ENCODE results near the gene SIX6.

- TF ChIP-seq, protein P1, sequence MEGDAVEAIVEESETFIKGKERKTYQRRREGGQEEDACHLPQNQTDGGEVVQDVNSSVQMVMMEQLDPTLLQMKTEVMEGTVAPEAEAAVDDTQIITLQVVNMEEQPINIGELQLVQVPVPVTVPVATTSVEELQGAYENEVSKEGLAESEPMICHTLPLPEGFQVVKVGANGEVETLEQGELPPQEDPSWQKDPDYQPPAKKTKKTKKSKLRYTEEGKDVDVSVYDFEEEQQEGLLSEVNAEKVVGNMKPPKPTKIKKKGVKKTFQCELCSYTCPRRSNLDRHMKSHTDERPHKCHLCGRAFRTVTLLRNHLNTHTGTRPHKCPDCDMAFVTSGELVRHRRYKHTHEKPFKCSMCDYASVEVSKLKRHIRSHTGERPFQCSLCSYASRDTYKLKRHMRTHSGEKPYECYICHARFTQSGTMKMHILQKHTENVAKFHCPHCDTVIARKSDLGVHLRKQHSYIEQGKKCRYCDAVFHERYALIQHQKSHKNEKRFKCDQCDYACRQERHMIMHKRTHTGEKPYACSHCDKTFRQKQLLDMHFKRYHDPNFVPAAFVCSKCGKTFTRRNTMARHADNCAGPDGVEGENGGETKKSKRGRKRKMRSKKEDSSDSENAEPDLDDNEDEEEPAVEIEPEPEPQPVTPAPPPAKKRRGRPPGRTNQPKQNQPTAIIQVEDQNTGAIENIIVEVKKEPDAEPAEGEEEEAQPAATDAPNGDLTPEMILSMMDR (IDR thresholded peaks at IDR 0.05), result no peak
- TF ChIP-seq EP300 (IDR thresholded peaks at IDR 0.05), result no peak
- no peak for TF ChIP-seq POLR2AphosphoS5 (IDR thresholded peaks at IDR 0.05)
- TF ChIP-seq POLR2A (IDR thresholded peaks at IDR 0.05), result no peak
Measured at GRCh38 chr14:60506462-60506984, 2.4 kb upstream of the SIX6 start.
